MG63 (cell line): Measurements from ENCODE around the gene COA1. TPM values are rescaled to one million over a fixed set of nuclear protein-coding genes. Genes with fewer than 3 reads are reported as not detected.
"Not testable (repeated sequence)": the region's sequence is repeated elsewhere in the genome, so short reads cannot be mapped to it uniquely, and the experiment has no call there.

ENCODE experiments used
- DNase-seq: peaks from one replicate; pipeline ENCODE4 v3.0.0-alpha.2; 2020
- H3K27me3 ChIP-seq: fragments of 250-450 bp; sonication (Bioruptor Pico); 2 replicates; pipeline ENCODE4 v1.5.1; 2020; ENCODE audit warnings: mild to moderate bottlenecking, moderate library complexity
- H3K36me3 ChIP-seq: fragments of 250-450 bp; sonication (Bioruptor Pico); 2 replicates; pipeline ENCODE4 v1.5.1; 2020; ENCODE audit warnings: mild to moderate bottlenecking, moderate library complexity
- H3K4me3 ChIP-seq: fragments of 250-450 bp; sonication (Bioruptor Pico); 2 replicates; pipeline ENCODE4 v1.5.1; 2020; ENCODE audit warnings: mild to moderate bottlenecking, moderate library complexity
- H3K9me3 ChIP-seq: fragments of 250-450 bp; sonication (Bioruptor Pico); 2 replicates; pipeline ENCODE4 v1.5.1; 2020; ENCODE audit warnings: mild to moderate bottlenecking, moderate library complexity
- total RNA-seq: library from RNA; depleted of rRNA; stranded (reverse); fragments of >200 nt; shearing (Covaris generic); gene quantifications from 2 replicates; pipeline ENCODE4 v1.2.3, GENCODE V29; 2014; ENCODE audit warnings: low replicate concordance

COA1 gene
- total RNA-seq, 1 experiment from 2014 or later, result 58.9 TPM

- H3K9me3 ChIP-seq, result no peaks in the 10 kb centered on the region
- peaks cover 85% of the 10 kb centered on the region for H3K36me3 ChIP-seq
- no peaks in the 10 kb centered on the region for H3K27me3 ChIP-seq
- no peak overlapping the region for H3K4me3 ChIP-seq
- DNase-seq, result no peak
These were observed 92.1 kb downstream of the COA1 start for GRCh38 chr7:43637114-43637806.

- Histone ChIP-seq H3K4me3 (no peak overlapping the region), H3K27me3 (no peaks in the 10 kb centered on the region), H3K9me3 (no peaks in the 10 kb centered on the region), H3K36me3 (peaks cover 91% of the 10 kb centered on the region)
- peak; percentile 14 for DNase-seq
These were observed 93.2 kb downstream of the COA1 start for GRCh38 chr7:43636093-43636492.

- peaks cover 94% of the 10 kb centered on the region for H3K36me3 ChIP-seq
- H3K27me3 ChIP-seq, result no peaks in the 10 kb centered on the region
- no peak overlapping the region for H3K4me3 ChIP-seq
- DNase-seq, result no peak
- H3K9me3 ChIP-seq, result no peaks in the 10 kb centered on the region
These were observed 94.9 kb downstream of the COA1 start for GRCh38 chr7:43634384-43634783.

- H3K27me3 ChIP-seq, result no peaks in the 10 kb centered on the region
- H3K36me3 ChIP-seq, result peaks cover 95% of the 10 kb centered on the region
These were observed 96.6 kb downstream of the COA1 start for GRCh38 chr7:43632746-43633145.

GRCh38 chr7:43631559-43631958, 97.8 kb downstream of the COA1 start:
- peaks cover 95% of the 10 kb centered on the region for H3K36me3 ChIP-seq
- no peaks in the 10 kb centered on the region for H3K9me3 ChIP-seq
- no peak overlapping the region for H3K4me3 ChIP-seq
- DNase-seq, result no peak
- H3K27me3 ChIP-seq, result no peaks in the 10 kb centered on the region

More at GRCh38 chr7:43632746-43633145, 96.6 kb downstream of the COA1 start:
- no peak overlapping the region for H3K4me3 ChIP-seq
- no peaks in the 10 kb centered on the region for H3K9me3 ChIP-seq
- DNase-seq, result no peak

- no peaks in the 10 kb centered on the region for H3K27me3 ChIP-seq
- H3K4me3 ChIP-seq, result no peak overlapping the region
- no peaks in the 10 kb centered on the region for H3K9me3 ChIP-seq
- DNase-seq, result no peak
- H3K36me3 ChIP-seq, result peaks cover 98% of the 10 kb centered on the region
These were observed 98.8 kb downstream of the COA1 start for GRCh38 chr7:43630482-43630881.

GRCh38 chr7:43629857-43630256, 99.5 kb downstream of the COA1 start:
- Histone ChIP-seq H3K36me3 (peaks cover 98% of the 10 kb centered on the region), H3K4me3 (no peak overlapping the region), H3K9me3 (no peaks in the 10 kb centered on the region), H3K27me3 (no peaks in the 10 kb centered on the region)
- DNase-seq, result no peak

GRCh38 chr7:43628431-43628830, 100.9 kb downstream of the COA1 start:
- Histone ChIP-seq H3K36me3 (peaks cover 98% of the 10 kb centered on the region), H3K27me3 (no peaks in the 10 kb centered on the region), H3K4me3 (no peak overlapping the region), H3K9me3 (no peaks in the 10 kb centered on the region)
- no peak for DNase-seq

- not testable (repeated sequence) for DNase-seq
- H3K36me3 ChIP-seq, result peaks cover 96% of the 10 kb centered on the region
These were observed 101.5 kb downstream of the COA1 start for GRCh38 chr7:43627798-43628197.

GRCh38 chr7:43626695-43627094, 102.6 kb downstream of the COA1 start:
- Histone ChIP-seq H3K4me3 (no peak overlapping the region), H3K36me3 (peaks cover 90% of the 10 kb centered on the region)
- DNase-seq, result no peak

More at GRCh38 chr7:43627798-43628197, 101.5 kb downstream of the COA1 start:
- H3K9me3 ChIP-seq, H3K4me3 ChIP-seq, H3K27me3 ChIP-seq: not testable (repeated sequence)

GRCh38 chr7:43625980-43626379, 103.3 kb downstream of the COA1 start:
- DNase-seq, result no peak
- Histone ChIP-seq H3K36me3 (peaks cover 90% of the 10 kb centered on the region), H3K9me3 (no peaks in the 10 kb centered on the region), H3K4me3 (no peak overlapping the region), H3K27me3 (no peaks in the 10 kb centered on the region)

More at GRCh38 chr7:43626695-43627094, 102.6 kb downstream of the COA1 start:
- H3K27me3 ChIP-seq, result no peaks in the 10 kb centered on the region
- no peaks in the 10 kb centered on the region for H3K9me3 ChIP-seq

GRCh38 chr7:43625453-43625852, 103.9 kb downstream of the COA1 start:
- no peaks in the 10 kb centered on the region for H3K9me3 ChIP-seq
- H3K36me3 ChIP-seq, result peaks cover 89% of the 10 kb centered on the region
- no peak for DNase-seq
- H3K4me3 ChIP-seq, result no peak overlapping the region
- no peaks in the 10 kb centered on the region for H3K27me3 ChIP-seq

GRCh38 chr7:43624156-43624555, 105.2 kb downstream of the COA1 start:
- DNase-seq, result no peak
- Histone ChIP-seq H3K36me3 (peaks cover 87% of the 10 kb centered on the region), H3K27me3 (no peaks in the 10 kb centered on the region), H3K9me3 (no peaks in the 10 kb centered on the region), H3K4me3 (no peak overlapping the region)

- H3K27me3 ChIP-seq, result no peaks in the 10 kb centered on the region
- peaks cover 86% of the 10 kb centered on the region for H3K36me3 ChIP-seq
- no peak overlapping the region for H3K4me3 ChIP-seq
- H3K9me3 ChIP-seq, result no peaks in the 10 kb centered on the region
- no peak for DNase-seq
These were observed 107.4 kb downstream of the COA1 start for GRCh38 chr7:43621729-43622448.

GRCh38 chr7:43619213-43620012, 109.9 kb downstream of the COA1 start:
- Histone ChIP-seq H3K27me3 (no peaks in the 10 kb centered on the region), H3K9me3 (no peaks in the 10 kb centered on the region), H3K36me3 (peaks cover 86% of the 10 kb centered on the region), H3K4me3 (no peak overlapping the region)
- no peak for DNase-seq

GRCh38 chr7:43618073-43618472, 111.2 kb downstream of the COA1 start:
- Histone ChIP-seq H3K36me3 (peaks cover 86% of the 10 kb centered on the region), H3K27me3 (no peaks in the 10 kb centered on the region), H3K9me3 (no peaks in the 10 kb centered on the region), H3K4me3 (no peak overlapping the region)
- no peak for DNase-seq

GRCh38 chr7:43616977-43617376, 112.3 kb downstream of the COA1 start:
- Histone ChIP-seq H3K27me3 (no peaks in the 10 kb centered on the region), H3K36me3 (peaks cover 88% of the 10 kb centered on the region), H3K9me3 (no peaks in the 10 kb centered on the region), H3K4me3 (no peak overlapping the region)
- DNase-seq, result no peak
